22Rv1 (cell line): ENCODE measurements around the gene OLFM2.

ENCODE experiments used
- ZFX ChIP-seq: fragments of 450-650 bp; IDR thresholded peaks from 2 replicates; pipeline ENCODE4 v1.6.1; 2017; ENCODE audit warnings: antibody characterized with exemption, borderline replicate concordance
- TF ChIP-seq, protein P1 (sequence below): fragments of 450-650 bp; IDR thresholded peaks from 2 replicates; pipeline ENCODE4 v1.5.1; 2017; ENCODE audit warnings: mild to moderate bottlenecking

DNA sequence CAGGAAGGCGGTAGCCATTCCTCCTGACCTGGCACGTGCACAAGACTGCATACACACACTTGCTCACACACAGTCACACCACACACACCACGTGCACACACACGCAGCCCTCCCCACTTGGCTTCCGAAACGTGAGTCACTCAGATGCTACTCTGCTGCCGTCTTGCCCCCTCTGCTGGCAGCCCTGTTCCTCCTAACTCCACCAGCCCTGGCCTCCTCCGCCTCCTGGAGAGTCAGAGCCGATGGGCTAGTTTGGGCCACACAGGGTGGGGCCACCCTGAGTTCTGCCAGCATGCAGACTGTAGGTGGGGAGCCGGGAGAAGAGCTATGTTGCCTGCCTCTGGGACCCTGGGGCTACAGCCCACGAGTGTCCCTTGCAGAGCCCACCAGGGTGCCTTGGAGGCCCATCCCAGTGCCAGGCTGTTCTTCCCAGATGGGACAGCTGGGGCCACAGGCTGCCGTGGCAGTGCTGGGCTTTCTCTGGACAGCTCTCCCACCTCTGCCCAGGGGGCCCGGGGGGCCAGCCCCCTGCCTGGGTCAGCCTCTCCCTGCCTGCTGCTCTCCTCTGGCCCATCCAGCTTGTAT, 89.1 kb downstream of the OLFM2 start:
- TF ChIP-seq, protein P1, sequence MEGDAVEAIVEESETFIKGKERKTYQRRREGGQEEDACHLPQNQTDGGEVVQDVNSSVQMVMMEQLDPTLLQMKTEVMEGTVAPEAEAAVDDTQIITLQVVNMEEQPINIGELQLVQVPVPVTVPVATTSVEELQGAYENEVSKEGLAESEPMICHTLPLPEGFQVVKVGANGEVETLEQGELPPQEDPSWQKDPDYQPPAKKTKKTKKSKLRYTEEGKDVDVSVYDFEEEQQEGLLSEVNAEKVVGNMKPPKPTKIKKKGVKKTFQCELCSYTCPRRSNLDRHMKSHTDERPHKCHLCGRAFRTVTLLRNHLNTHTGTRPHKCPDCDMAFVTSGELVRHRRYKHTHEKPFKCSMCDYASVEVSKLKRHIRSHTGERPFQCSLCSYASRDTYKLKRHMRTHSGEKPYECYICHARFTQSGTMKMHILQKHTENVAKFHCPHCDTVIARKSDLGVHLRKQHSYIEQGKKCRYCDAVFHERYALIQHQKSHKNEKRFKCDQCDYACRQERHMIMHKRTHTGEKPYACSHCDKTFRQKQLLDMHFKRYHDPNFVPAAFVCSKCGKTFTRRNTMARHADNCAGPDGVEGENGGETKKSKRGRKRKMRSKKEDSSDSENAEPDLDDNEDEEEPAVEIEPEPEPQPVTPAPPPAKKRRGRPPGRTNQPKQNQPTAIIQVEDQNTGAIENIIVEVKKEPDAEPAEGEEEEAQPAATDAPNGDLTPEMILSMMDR = peak; percentile 49
- no peak for TF ChIP-seq ZFX
